ENCODE measurements around the gene SGSM1.

The SGSM1 gene

GRCh38 chr22:24765166-24765565 is 40.8 kb upstream of the SGSM1 start:
- no peak for TF ChIP-seq CTCF (conservative IDR thresholded peaks at IDR 0.05; ENCODE audit: low read length)
- no peak overlapping the region for H3K4me3 ChIP-seq (ENCODE audit: low read length)
- DNase-seq (ENCODE audit: low read depth), result no peak

GRCh38 chr22:24768537-24769374 is 37.3 kb upstream of the SGSM1 start:
- no peak overlapping the region for H3K4me3 ChIP-seq (ENCODE audit: low read length)
- peak; percentile 72 for TF ChIP-seq CTCF (conservative IDR thresholded peaks at IDR 0.05; ENCODE audit: low read length)
- DNase-seq (ENCODE audit: low read depth), result peak; percentile 65

GRCh38 chr22:24772493-24773220 is 33.4 kb upstream of the SGSM1 start:
- DNase-seq (ENCODE audit: low read depth), result peak; percentile 20
- TF ChIP-seq CTCF (conservative IDR thresholded peaks at IDR 0.05; ENCODE audit: low read length), result peak; percentile 49

GRCh38 chr22:24775769-24776492 is 30.1 kb upstream of the SGSM1 start:
- no peak overlapping the region for H3K4me3 ChIP-seq (ENCODE audit: low read length)
- TF ChIP-seq CTCF (conservative IDR thresholded peaks at IDR 0.05; ENCODE audit: low read length), result no peak
- peak; percentile 9 for DNase-seq (ENCODE audit: low read depth)

More at GRCh38 chr22:24772493-24773220, 33.4 kb upstream of the SGSM1 start:
- no peak overlapping the region for H3K4me3 ChIP-seq (ENCODE audit: low read length)

GRCh38 chr22:24776525-24776924 is 29.5 kb upstream of the SGSM1 start:
- no peak for DNase-seq (ENCODE audit: low read depth)
- no peak overlapping the region for H3K4me3 ChIP-seq (ENCODE audit: low read length)
- TF ChIP-seq CTCF (conservative IDR thresholded peaks at IDR 0.05; ENCODE audit: low read length), result no peak

GRCh38 chr22:24789516-24789915 is 16.5 kb upstream of the SGSM1 start:
- TF ChIP-seq CTCF (conservative IDR thresholded peaks at IDR 0.05; ENCODE audit: low read length), result no peak
- no peak for DNase-seq (ENCODE audit: low read depth)
- H3K4me3 ChIP-seq (ENCODE audit: low read length), result no peak overlapping the region
